Fibroblast of the aortic adventitia (primary cell): ENCODE measurements around the gene ZNF774. TPM values are rescaled to one million over a fixed set of nuclear protein-coding genes. Genes with fewer than 3 reads are reported as not detected.

ENCODE experiments used
- DNase-seq: peaks from one replicate; pipeline ENCODE4 v3.0.0-alpha.2; 2010; ENCODE audit warnings: low read depth
- H3K4me3 ChIP-seq: 2 replicates; pipeline ENCODE4 v1.5.1; 2011; ENCODE audit warnings: low read depth, mild to moderate bottlenecking, control low read depth, low read length, moderate library complexity
- CTCF ChIP-seq: IDR thresholded peaks from 2 replicates; pipeline ENCODE4 v1.5.1; 2011; ENCODE audit warnings: mild to moderate bottlenecking, low read length, control low read depth, inconsistent platforms; ENCODE audit not compliant: insufficient read depth
- total RNA-seq: library from RNA; depleted of rRNA; stranded (reverse); fragments of >200 nt; gene quantifications from 2 replicates; pipeline ENCODE4 v1.2.3, GENCODE V29; 2012; ENCODE audit warnings: low replicate concordance

The ZNF774 gene
- total RNA-seq, 1 donor, result 1.4 TPM

GRCh38 chr15:90387534-90388461 lies 35.7 kb downstream of the ZNF774 start, which contains the start of gene IQGAP1:
IQGAP1 (plus strand) TSS chr15:90388242; CDS start chr15:90388342, 100 bp downstream.
- DNase-seq, result peak; percentile 96
- H3K4me3 ChIP-seq, result peak within 1 kb of the TSS; percentile 97
- TF ChIP-seq CTCF, result no peak

- H3K4me3 ChIP-seq, result peak overlapping the region; percentile 97
- no peak for TF ChIP-seq CTCF
- peak; percentile 51 for DNase-seq
Measured at GRCh38 chr15:90388462-90389380, 36.6 kb downstream of the ZNF774 start.

DNA sequence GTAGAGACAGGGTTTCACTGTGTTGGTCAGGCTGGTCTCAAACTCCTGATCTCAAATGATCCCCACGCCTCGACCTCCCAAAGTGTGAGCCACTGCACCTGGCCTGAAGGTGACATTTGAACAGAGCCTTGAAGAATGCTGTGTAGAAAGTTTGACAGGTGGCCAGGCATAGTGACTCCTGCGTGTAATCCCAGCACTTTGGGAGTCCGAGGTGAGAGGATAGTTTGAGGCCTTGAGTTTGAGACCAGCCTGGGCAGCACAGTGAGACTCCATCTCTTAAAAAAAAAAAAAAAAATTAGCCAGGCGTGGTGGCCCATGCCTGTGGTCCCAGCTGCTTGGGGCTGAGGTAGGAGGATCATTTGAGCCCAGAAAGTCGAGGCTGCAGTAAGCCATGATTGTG lies 37.4 kb downstream of the ZNF774 start:
- no peak for TF ChIP-seq CTCF

DNA sequence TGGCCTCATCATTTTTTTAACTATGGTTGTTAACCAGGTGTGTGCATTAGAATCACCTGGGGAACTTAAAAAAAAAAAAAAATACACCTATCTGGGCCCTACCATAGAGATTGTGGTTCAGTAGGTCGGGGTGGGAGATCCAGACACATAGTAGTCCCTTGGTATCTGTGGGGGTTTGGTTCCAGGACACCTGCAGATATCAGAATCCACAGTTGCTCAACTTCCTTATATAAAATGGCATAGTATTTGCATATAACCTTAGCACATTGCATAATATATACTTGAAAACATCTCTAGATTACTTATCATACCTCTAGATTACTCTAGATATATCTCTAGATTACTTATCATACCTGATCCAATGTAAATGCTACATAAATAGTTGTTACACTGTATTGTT lies 41.0 kb downstream of the ZNF774 start:
- no peak overlapping the region for H3K4me3 ChIP-seq
- no peak for DNase-seq
- TF ChIP-seq CTCF, result no peak

More for the DNA sequence above, 37.4 kb downstream of the ZNF774 start:
- H3K4me3 ChIP-seq, result peak overlapping the region; percentile 97
- DNase-seq, result no peak

DNA sequence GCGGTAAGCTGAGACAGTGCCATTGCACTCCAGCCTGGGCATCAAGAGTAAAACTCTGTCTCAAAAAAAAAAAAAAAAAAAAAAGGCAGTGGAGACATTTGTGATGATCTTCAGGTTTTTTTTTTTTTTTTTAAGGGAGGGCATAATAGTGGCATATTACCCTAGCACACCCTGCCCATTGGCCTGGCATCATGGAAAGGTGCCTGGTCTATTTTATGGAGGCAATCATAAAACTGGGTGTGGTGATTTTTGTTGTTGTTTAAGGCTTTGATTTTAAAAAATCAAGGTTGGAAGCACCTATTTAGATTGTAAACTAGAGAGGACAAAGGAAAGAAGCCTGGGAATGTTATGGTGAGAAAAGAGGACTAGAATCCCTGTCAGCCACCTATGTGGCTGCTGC lies 42.0 kb downstream of the ZNF774 start:
- no peak for TF ChIP-seq CTCF
- no peak for DNase-seq
- H3K4me3 ChIP-seq, result no peak overlapping the region

- no peak for TF ChIP-seq CTCF
- no peak overlapping the region for H3K4me3 ChIP-seq
- no peak for DNase-seq
Measured at GRCh38 chr15:90394748-90395442, 42.8 kb downstream of the ZNF774 start.
